ENCODE measurements around the gene ADAMTS6.

The ADAMTS6 gene

GRCh38 chr5:65151614-65152013, 330.1 kb downstream of the ADAMTS6 start:
- Histone ChIP-seq H3K36me3 (no peaks in the 10 kb centered on the region), H3K9me3 (no peaks in the 10 kb centered on the region), H3K27me3 (no peaks in the 10 kb centered on the region; the same call in 1 of the 2 replicates), H3K4me3 (ENCODE audit: low read depth, low read length) (no peak overlapping the region), H3K4me1 (no peaks in the 10 kb centered on the region)
- DNase-seq: no peak
- no peak for TF ChIP-seq CTCF (IDR thresholded peaks at IDR 0.05; ENCODE audit: low read depth, low read length)

DNA sequence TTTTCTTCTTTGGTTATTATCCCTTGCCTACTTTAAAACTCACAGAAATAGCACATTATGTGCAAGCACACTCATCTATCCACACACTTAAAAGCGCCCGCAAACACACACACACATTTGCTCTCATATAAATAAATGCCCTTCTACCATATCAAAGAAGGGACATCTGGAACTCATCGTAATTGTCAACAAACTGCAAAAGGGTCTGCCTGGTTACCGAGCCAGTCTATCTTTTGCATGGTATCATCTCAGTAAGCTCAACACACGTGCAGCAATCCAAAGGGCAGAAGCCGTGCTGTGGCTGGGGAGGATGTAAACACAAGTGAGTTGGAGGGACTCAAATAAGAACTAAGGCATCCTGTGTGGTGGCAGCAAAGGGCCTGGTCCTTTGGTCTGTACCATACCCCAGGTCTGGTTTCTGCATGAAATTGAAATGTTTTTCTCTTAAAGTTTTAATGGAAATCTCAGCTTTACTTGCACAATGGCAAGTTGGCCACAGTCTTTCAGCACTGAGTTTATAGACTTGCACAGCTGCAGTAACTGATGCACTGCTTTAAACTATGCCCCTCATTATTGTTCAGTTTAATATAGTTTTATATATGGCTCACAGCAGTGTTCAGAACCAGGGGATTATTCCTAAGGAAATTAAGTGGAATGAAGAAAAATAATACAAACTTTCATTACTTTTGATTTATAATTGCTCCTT, 331.0 kb downstream of the ADAMTS6 start:
- no peaks in the 10 kb centered on the region for H3K4me1 ChIP-seq
- no peaks in the 10 kb centered on the region for H3K36me3 ChIP-seq
- no peaks in the 10 kb centered on the region for H3K27me3 ChIP-seq
- H3K4me3 ChIP-seq (ENCODE audit: low read depth, low read length): no peak overlapping the region
- no peaks in the 10 kb centered on the region for H3K9me3 ChIP-seq
- no peak for DNase-seq
- no peak for TF ChIP-seq CTCF (IDR thresholded peaks at IDR 0.05; ENCODE audit: low read depth, low read length)

DNA sequence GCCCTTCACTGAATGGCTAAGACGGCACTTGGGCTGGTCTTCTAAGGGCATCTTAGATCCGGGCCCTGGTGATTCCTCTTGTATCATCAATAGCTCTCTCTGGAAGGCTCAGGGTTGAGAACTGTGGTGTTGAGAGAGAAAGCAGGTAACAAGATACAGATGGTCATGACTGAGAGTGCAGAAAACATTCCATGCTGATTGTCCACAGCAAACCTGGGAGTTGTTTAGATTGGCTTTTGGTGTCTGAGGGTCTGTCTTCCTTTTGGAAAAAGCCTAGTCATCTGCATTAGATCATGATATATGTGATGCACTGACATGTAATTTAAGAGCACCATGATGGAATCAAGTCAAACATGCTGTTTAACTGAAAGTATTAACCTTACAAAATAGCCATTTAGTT, 331.9 kb downstream of the ADAMTS6 start:
- no peaks in the 10 kb centered on the region for H3K27me3 ChIP-seq
- H3K36me3 ChIP-seq: no peaks in the 10 kb centered on the region
- no peaks in the 10 kb centered on the region for H3K4me1 ChIP-seq
- TF ChIP-seq CTCF (IDR thresholded peaks at IDR 0.05; ENCODE audit: low read depth, low read length): no peak
- no peak overlapping the region for H3K4me3 ChIP-seq (ENCODE audit: low read depth, low read length)
- DNase-seq: no peak
- no peaks in the 10 kb centered on the region for H3K9me3 ChIP-seq

- Histone ChIP-seq H3K4me1 (no peaks in the 10 kb centered on the region), H3K4me3 (ENCODE audit: low read depth, low read length) (no peak overlapping the region), H3K27me3 (no peaks in the 10 kb centered on the region), H3K36me3 (no peaks in the 10 kb centered on the region), H3K9me3 (no peaks in the 10 kb centered on the region)
- no peak for TF ChIP-seq CTCF (IDR thresholded peaks at IDR 0.05; ENCODE audit: low read depth, low read length)
- DNase-seq: no peak
Measured at GRCh38 chr5:65144136-65144871, 337.4 kb downstream of the ADAMTS6 start.

DNA sequence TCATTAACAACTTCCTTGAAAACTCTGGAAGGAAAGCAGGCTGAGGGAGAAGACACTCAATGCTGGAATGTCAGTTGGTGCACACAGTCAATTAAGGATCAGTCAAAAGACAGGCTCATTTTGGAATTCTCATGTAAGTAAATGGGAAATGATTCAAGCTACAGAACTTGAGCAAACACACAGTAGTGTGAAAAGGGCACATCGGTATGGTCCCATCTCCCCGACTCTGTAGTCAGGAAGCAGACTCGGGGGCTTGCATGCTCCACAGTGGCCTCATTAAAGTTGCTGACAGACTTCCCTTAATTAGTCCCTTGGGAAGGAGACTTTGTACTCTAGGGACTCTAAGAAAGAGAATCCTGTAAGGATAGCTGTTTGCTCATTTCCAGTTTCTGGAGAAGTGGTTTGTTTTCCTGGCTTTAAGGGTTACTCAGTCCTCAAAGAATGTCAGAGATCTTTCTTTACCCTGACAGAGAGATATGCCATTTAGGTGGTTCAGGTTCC, 339.2 kb downstream of the ADAMTS6 start:
- Histone ChIP-seq H3K9me3 (no peaks in the 10 kb centered on the region), H3K4me3 (ENCODE audit: low read depth, low read length) (no peak overlapping the region), H3K4me1 (no peaks in the 10 kb centered on the region), H3K27me3 (no peaks in the 10 kb centered on the region), H3K36me3 (no peaks in the 10 kb centered on the region)
- no peak for DNase-seq
- TF ChIP-seq CTCF (IDR thresholded peaks at IDR 0.05; ENCODE audit: low read depth, low read length): no peak

- Histone ChIP-seq H3K4me3 (ENCODE audit: low read depth, low read length) (no peak overlapping the region), H3K27me3 (no peaks in the 10 kb centered on the region), H3K36me3 (no peaks in the 10 kb centered on the region), H3K4me1 (no peaks in the 10 kb centered on the region), H3K9me3 (no peaks in the 10 kb centered on the region)
- no peak for DNase-seq
- TF ChIP-seq CTCF (IDR thresholded peaks at IDR 0.05; ENCODE audit: low read depth, low read length): no peak
Measured at GRCh38 chr5:65142016-65142415, 339.7 kb downstream of the ADAMTS6 start.
